WERI-Rb-1 (cell line): ENCODE measurements around the gene WDR59.

Experiments
- DNase-seq: peaks from one replicate; pipeline ENCODE4 v3.0.0-alpha.2; 2020
- H3K27ac ChIP-seq: fragments of 250-450 bp; sonication (Bioruptor Pico); 2 replicates; pipeline ENCODE4 v1.5.1; 2020; ENCODE audit warnings: mild to moderate bottlenecking, moderate library complexity
- H3K27me3 ChIP-seq: fragments of 250-450 bp; sonication (Bioruptor Pico); 2 replicates; pipeline ENCODE4 v1.5.1; 2021; ENCODE audit warnings: mild to moderate bottlenecking, low read depth, moderate library complexity; ENCODE audit not compliant: insufficient read depth, severe bottlenecking
- H3K36me3 ChIP-seq: fragments of 250-450 bp; sonication (Bioruptor Pico); 2 replicates; pipeline ENCODE4 v1.5.1; 2020; ENCODE audit warnings: mild to moderate bottlenecking, moderate library complexity
- H3K4me3 ChIP-seq: 2 replicates; pipeline ENCODE4 v1.5.1; 2011; ENCODE audit warnings: low read depth, mild to moderate bottlenecking, control low read depth, low read length
- H3K9me3 ChIP-seq: fragments of 250-450 bp; sonication (Bioruptor Pico); 2 replicates; pipeline ENCODE4 v1.5.1; 2021; ENCODE audit warnings: mild to moderate bottlenecking, moderate library complexity; ENCODE audit not compliant: severe bottlenecking
- CTCF ChIP-seq: IDR thresholded peaks from 2 replicates; pipeline ENCODE4 v1.5.1; 2011; ENCODE audit warnings: low read depth, mild to moderate bottlenecking, control low read depth, inconsistent platforms, low read length

The WDR59 gene

GRCh38 chr16:74842413-74842812 is 142.5 kb downstream of the WDR59 start:
- no peak for TF ChIP-seq CTCF
- DNase-seq = no peak
- no peak overlapping the region for H3K4me3 ChIP-seq
- H3K27ac ChIP-seq = no peak overlapping the region
- no peaks in the 10 kb centered on the region for H3K9me3 ChIP-seq
- H3K36me3 ChIP-seq = no peaks in the 10 kb centered on the region
- H3K27me3 ChIP-seq = no peaks in the 10 kb centered on the region

- no peak for DNase-seq
- Histone ChIP-seq H3K27ac (no peak overlapping the region), H3K4me3 (no peak overlapping the region), H3K9me3 (no peaks in the 10 kb centered on the region), H3K36me3 (no peaks in the 10 kb centered on the region), H3K27me3 (no peaks in the 10 kb centered on the region)
- TF ChIP-seq CTCF = no peak
Measured at GRCh38 chr16:74841904-74842303, 143.0 kb downstream of the WDR59 start.

DNA sequence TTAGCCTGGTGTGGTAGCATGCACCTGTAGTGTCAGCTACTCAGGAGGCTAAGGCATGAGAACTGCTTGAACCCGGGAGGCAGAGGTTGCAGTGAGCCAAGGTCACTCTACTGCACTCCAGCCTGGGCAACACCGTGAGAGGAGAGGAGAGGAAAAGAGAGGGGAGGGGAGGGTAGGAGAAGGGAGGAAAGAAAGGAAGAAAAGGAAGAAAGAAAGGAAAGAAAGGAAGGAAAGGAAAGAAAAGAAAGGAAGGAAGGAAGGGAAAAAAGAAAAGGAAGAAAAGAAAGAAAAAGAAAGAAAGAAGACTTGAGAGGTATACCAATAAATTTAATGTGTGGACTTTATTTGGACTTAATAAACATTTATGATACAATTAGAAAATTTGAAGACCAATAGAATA is 143.5 kb downstream of the WDR59 start:
- no peak for TF ChIP-seq CTCF

GRCh38 chr16:74837056-74837455 is 147.9 kb downstream of the WDR59 start:
- DNase-seq = no peak
- Histone ChIP-seq H3K27me3 (no peaks in the 10 kb centered on the region), H3K9me3 (no peaks in the 10 kb centered on the region), H3K36me3 (no peaks in the 10 kb centered on the region), H3K4me3 (no peak overlapping the region), H3K27ac (no peak overlapping the region)
- TF ChIP-seq CTCF = no peak

More for the DNA sequence above, 143.5 kb downstream of the WDR59 start:
- Histone ChIP-seq H3K9me3 (no peaks in the 10 kb centered on the region), H3K27ac (no peak overlapping the region), H3K27me3 (no peaks in the 10 kb centered on the region), H3K36me3 (no peaks in the 10 kb centered on the region), H3K4me3 (no peak overlapping the region)
- DNase-seq = no peak

GRCh38 chr16:74836111-74836671 is 148.7 kb downstream of the WDR59 start:
- no peaks in the 10 kb centered on the region for H3K36me3 ChIP-seq
- H3K27me3 ChIP-seq = no peaks in the 10 kb centered on the region
- no peak overlapping the region for H3K27ac ChIP-seq
- no peak for TF ChIP-seq CTCF
- no peak overlapping the region for H3K4me3 ChIP-seq
- DNase-seq = no peak
- no peaks in the 10 kb centered on the region for H3K9me3 ChIP-seq

DNA sequence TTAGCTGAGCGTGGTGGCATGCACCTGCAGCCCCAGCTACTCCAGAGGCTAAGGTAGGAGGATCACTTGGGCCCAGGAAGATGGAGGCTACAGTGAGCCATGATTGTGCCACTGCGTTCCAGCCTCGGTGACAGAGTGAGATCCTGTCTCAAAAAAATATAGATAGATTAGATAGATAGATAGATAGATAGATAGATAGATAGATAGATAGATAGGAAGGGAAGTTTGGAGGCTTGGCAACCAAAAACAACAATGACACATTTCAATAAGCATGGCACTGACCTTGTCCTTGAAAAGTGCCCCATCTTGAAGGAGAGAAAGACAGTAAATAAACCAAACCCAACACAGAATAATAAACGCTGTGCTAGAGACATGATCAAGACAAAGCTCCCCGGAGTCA is 152.7 kb downstream of the WDR59 start:
- H3K27me3 ChIP-seq = no peaks in the 10 kb centered on the region
- H3K27ac ChIP-seq = no peak overlapping the region
- no peak overlapping the region for H3K4me3 ChIP-seq
- no peak for DNase-seq
- no peaks in the 10 kb centered on the region for H3K36me3 ChIP-seq
- H3K9me3 ChIP-seq = peaks cover 12% of the 10 kb centered on the region
- TF ChIP-seq CTCF = no peak
